CD14-positive monocyte (primary cell): ENCODE measurements around the gene TMEM271. TPM values are rescaled to one million over a fixed set of nuclear protein-coding genes. Genes with fewer than 3 reads are reported as not detected.

Experiments
- DNase-seq, 3 donors: peaks; one replicate each; pipeline ENCODE4 v3.0.0-alpha.2; 2011 to 2022
- H2AFZ ChIP-seq: 2 replicates; pipeline ENCODE4 v1.6.0; 2012; ENCODE audit warnings: mild to moderate bottlenecking, low read depth, low read length, inconsistent platforms; ENCODE audit not compliant: insufficient read depth, poor library complexity, severe bottlenecking
- H3K27ac ChIP-seq, 2 donors: 1 replicate in 1 of 2; 2 replicates in 1 of 2; pipeline ENCODE4 v1.5.1; 2012 to 2013; ENCODE audit warnings: low read length in 2 of 2, control low read depth in 1 of 2, inconsistent platforms in 1 of 2, low read depth in 1 of 2, mild to moderate bottlenecking in 1 of 2
- H3K27me3 ChIP-seq, 2 donors: one replicate each; pipeline versions ENCODE4 v1.6.0 to v1.6.1; 2011 to 2013; ENCODE audit warnings: low read length in 2 of 2; ENCODE audit not compliant: control insufficient read depth in 2 of 2, insufficient read depth in 2 of 2
- H3K36me3 ChIP-seq, 2 donors: replicated peaks in 1 of 2; 1 replicate in 1 of 2; 2 replicates in 1 of 2; pipeline versions ENCODE4 v1.5.1 to v1.6.1; 2012 to 2013; ENCODE audit warnings: low read length in 2 of 2, control low read depth in 1 of 2, inconsistent platforms in 1 of 2, mild to moderate bottlenecking in 1 of 2; ENCODE audit not compliant: insufficient read depth in 2 of 2, control insufficient read depth in 1 of 2
- H3K4me1 ChIP-seq, 2 donors: 1 replicate in 1 of 2; 2 replicates in 1 of 2; pipeline versions ENCODE4 v1.5.1 to v1.6.1; 2012 to 2013; ENCODE audit warnings: low read length in 2 of 2, control low read depth in 1 of 2, inconsistent platforms in 1 of 2, mild to moderate bottlenecking in 1 of 2, moderate library complexity in 1 of 2; ENCODE audit not compliant: insufficient read depth in 2 of 2, control insufficient read depth in 1 of 2
- H3K4me2 ChIP-seq: replicated peaks from 2 replicates; pipeline ENCODE3; 2012; ENCODE audit warnings: low read length, moderate library complexity, mild to moderate bottlenecking; ENCODE audit not compliant: poor library complexity, severe bottlenecking; ENCODE audit errors: extremely low read depth
- H3K4me3 ChIP-seq, 3 experiments: fragments of 200-600 bp in 1 of 3; sonication (generic) in 1 of 3; replicated peaks in 1 of 3; 1 replicate in 2 of 3; 2 replicates in 1 of 3; pipeline ENCODE4 v1.5.1; 2011 to 2013; ENCODE audit warnings: low read length in 3 of 3, mild to moderate bottlenecking in 3 of 3, control low read depth in 2 of 3, low read depth in 2 of 3, inconsistent platforms in 1 of 3, moderate library complexity in 1 of 3
- H3K79me2 ChIP-seq: 2 replicates; pipeline ENCODE4 v1.6.0; 2012; ENCODE audit warnings: mild to moderate bottlenecking, control low read depth, inconsistent platforms, low read length, moderate library complexity; ENCODE audit not compliant: insufficient read depth
- H3K9ac ChIP-seq: 2 replicates; pipeline ENCODE4 v1.6.0; 2017; ENCODE audit warnings: low read length, mild to moderate bottlenecking; ENCODE audit not compliant: insufficient read depth, poor library complexity, severe bottlenecking
- H3K9me3 ChIP-seq, 2 donors: replicated peaks in 1 of 2; 1 replicate in 1 of 2; 2 replicates in 1 of 2; pipeline versions ENCODE4 v1.5.1 to v1.6.1; 2012 to 2013; ENCODE audit warnings: low read length in 2 of 2, control low read depth in 1 of 2; ENCODE audit not compliant: control insufficient read depth in 1 of 2, insufficient read depth in 1 of 2
- H4K20me1 ChIP-seq: 2 replicates; pipeline ENCODE4 v1.6.0; 2012; ENCODE audit warnings: mild to moderate bottlenecking, low read length, control low read depth, moderate library complexity; ENCODE audit not compliant: insufficient read depth
- H3K27ac Mint-ChIP-seq, 7 donors: one replicate each; pipeline ENCODE4 v1.8.0; 2020; ENCODE audit warnings: mild to moderate bottlenecking in 7 of 7, mixed read lengths in 7 of 7, moderate library complexity in 6 of 7, inconsistent platforms in 2 of 7
- H3K27me3 Mint-ChIP-seq, 3 donors: one replicate each; pipeline ENCODE4 v1.8.0; 2021 to 2022; ENCODE audit warnings: low read depth in 3 of 3, mild to moderate bottlenecking in 3 of 3, mixed read lengths in 3 of 3, moderate library complexity in 3 of 3, inconsistent platforms in 1 of 3
- H3K36me3 Mint-ChIP-seq, 2 donors: one replicate each; pipeline ENCODE4 v1.8.0; 2020; ENCODE audit warnings: mixed read lengths in 2 of 2, inconsistent platforms in 1 of 2, mild to moderate bottlenecking in 1 of 2
- H3K4me1 Mint-ChIP-seq: one replicate; pipeline ENCODE4 v1.8.0; 2020; ENCODE audit warnings: mild to moderate bottlenecking, mixed read lengths
- H3K4me3 Mint-ChIP-seq, 2 donors: one replicate each; pipeline ENCODE4 v1.8.0; 2020; ENCODE audit warnings: mild to moderate bottlenecking in 2 of 2, mixed read lengths in 2 of 2, moderate library complexity in 1 of 2
- H3K9me3 Mint-ChIP-seq, 7 donors: one replicate each; pipeline ENCODE4 v1.8.0; 2020 to 2022; ENCODE audit warnings: mixed read lengths in 7 of 7, mild to moderate bottlenecking in 6 of 7, moderate library complexity in 6 of 7, inconsistent platforms in 2 of 7
- WGBS: methylation state at CpG from one replicate; pipeline ENCODE4 v1.1.5; 2013; ENCODE audit warnings: missing lambda C conversion rate; ENCODE audit not compliant: insufficient coverage; 5-methylcytosine and 5-hydroxymethylcytosine counted together
- intact Hi-C, 2 donors: fragments of 100-400 bp; cut with micrococcal nuclease; formaldehyde crosslinking; loops; one replicate each; pipeline versions ENCODE4 v1.15.0 to v1.15.1; 2023
- polyA plus RNA-seq, 3 donors: library from polyadenylated mRNA; depleted of rRNA in 1 of 3; unstranded in 2 of 3; stranded (reverse) in 1 of 3; fragments of 300-500 nt in 2 of 3; fragments of >200 nt in 1 of 3; fragmentation: Illumina TruSeq in 2 of 3; gene quantifications; 1 replicate in 2 of 3; 2 replicates in 1 of 3; pipeline ENCODE4 v1.2.3, GENCODE V29; 2012 to 2021
- TF ChIP-seq, protein P1 (sequence below): fragments of 200-600 bp; IDR thresholded peaks from one replicate; pipeline ENCODE4 v1.8.0; 2022; ENCODE audit warnings: antibody characterized with exemption, mild to moderate bottlenecking

Gene TMEM271
- polyA plus RNA-seq, 3 donors: not detected

DNA sequence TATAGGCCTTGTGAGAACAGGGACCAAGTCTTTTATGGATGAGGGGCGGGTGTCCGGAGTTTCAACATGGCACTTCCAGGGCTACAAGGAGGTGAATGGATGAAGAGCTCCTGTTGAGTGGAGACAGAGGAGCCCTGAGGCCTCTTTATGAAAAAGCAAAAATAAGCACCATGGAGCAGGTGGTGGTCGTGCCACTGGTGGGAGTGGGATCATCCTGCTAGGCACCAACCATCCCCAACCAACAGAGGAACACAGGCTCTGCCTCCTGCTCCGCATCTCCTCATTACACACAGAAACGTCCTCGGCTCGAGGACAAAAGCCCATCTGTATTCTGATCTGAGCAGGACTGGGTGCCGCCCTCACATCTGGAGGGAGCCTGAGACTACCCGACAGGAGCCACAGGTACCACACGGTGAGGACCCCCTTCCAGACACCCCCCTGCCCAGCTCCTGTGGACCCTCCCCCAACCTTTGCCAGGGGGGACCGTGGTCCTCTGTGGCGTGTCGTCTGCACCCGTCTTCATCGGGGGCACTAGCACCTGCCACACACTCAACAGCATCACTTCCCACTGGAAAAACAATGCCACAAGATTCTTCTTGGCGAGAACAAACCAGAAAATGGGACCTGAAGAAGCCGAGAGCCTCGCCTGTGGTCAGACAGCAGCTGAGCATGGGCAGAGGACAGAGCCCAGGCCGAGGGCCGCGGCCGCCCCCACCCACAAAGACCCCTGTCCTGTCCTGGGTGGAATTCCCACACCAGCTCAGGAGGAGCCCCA lies 45.4 kb upstream of the TMEM271 start:
- intact Hi-C loops: no loop called here
- Histone ChIP-seq H3K27me3 (no peaks in the 10 kb centered on the region), H3K4me3 (no peak overlapping the region), H3K9ac (no peak overlapping the region), H3K79me2 (no peaks in the 10 kb centered on the region), H4K20me1 (no peaks in the 10 kb centered on the region), H2AFZ (no peak overlapping the region), H3K27ac (no peak overlapping the region), H3K36me3 (no peaks in the 10 kb centered on the region), H3K9me3 (peaks cover 0 to 4% of the 10 kb centered on the region in 2 donors), H3K4me2 (no peak overlapping the region), H3K4me1 (no peaks in the 10 kb centered on the region)
- no peak overlapping the region for H3K4me3 Mint-ChIP-seq
- H3K4me1 Mint-ChIP-seq: peaks cover 3% of the 10 kb centered on the region
- H3K9me3 Mint-ChIP-seq: peaks cover 0 to 14% (median 4%) of the 10 kb centered on the region in 7 donors
- TF ChIP-seq, protein P1, sequence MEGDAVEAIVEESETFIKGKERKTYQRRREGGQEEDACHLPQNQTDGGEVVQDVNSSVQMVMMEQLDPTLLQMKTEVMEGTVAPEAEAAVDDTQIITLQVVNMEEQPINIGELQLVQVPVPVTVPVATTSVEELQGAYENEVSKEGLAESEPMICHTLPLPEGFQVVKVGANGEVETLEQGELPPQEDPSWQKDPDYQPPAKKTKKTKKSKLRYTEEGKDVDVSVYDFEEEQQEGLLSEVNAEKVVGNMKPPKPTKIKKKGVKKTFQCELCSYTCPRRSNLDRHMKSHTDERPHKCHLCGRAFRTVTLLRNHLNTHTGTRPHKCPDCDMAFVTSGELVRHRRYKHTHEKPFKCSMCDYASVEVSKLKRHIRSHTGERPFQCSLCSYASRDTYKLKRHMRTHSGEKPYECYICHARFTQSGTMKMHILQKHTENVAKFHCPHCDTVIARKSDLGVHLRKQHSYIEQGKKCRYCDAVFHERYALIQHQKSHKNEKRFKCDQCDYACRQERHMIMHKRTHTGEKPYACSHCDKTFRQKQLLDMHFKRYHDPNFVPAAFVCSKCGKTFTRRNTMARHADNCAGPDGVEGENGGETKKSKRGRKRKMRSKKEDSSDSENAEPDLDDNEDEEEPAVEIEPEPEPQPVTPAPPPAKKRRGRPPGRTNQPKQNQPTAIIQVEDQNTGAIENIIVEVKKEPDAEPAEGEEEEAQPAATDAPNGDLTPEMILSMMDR: no peak
- peaks cover 2 to 6% (median 3%) of the 10 kb centered on the region in 3 donors for H3K27me3 Mint-ChIP-seq
- no peak for DNase-seq
- H3K27ac Mint-ChIP-seq: no peak overlapping the region
- no peaks in the 10 kb centered on the region for H3K36me3 Mint-ChIP-seq
- 86% methylated on average over 16 of the region's 22 CpGs for WGBS

GRCh38 chr4:620851-621261 lies 44.8 kb upstream of the TMEM271 start:
- TF ChIP-seq, protein P1: no peak
- H3K36me3 Mint-ChIP-seq: no peaks in the 10 kb centered on the region
- WGBS: 95% methylated on average over 12 of the region's 19 CpGs

More at GRCh38 chr4:620851-621261, 44.8 kb upstream of the TMEM271 start:
- Mint-ChIP-seq H3K9me3 (peaks cover 0 to 14% (median 4%) of the 10 kb centered on the region in 7 donors), H3K27me3 (peaks cover 2 to 8% (median 6%) of the 10 kb centered on the region in 3 donors), H3K27ac (no peak overlapping the region), H3K4me1 (peaks cover 3% of the 10 kb centered on the region), H3K4me3 (no peak overlapping the region)
- no peak overlapping the region for H3K4me3 ChIP-seq
- H4K20me1 ChIP-seq: no peaks in the 10 kb centered on the region
- H3K36me3 ChIP-seq: no peaks in the 10 kb centered on the region
- no peak overlapping the region for H3K4me2 ChIP-seq
- no peaks in the 10 kb centered on the region for H3K79me2 ChIP-seq
- H3K4me1 ChIP-seq: no peaks in the 10 kb centered on the region
- H3K9ac ChIP-seq: no peak overlapping the region
- H3K27me3 ChIP-seq: no peaks in the 10 kb centered on the region
- no peak overlapping the region for H3K27ac ChIP-seq
- intact Hi-C loops: no loop called here
- DNase-seq: no peak
- H2AFZ ChIP-seq: no peak overlapping the region
- peaks cover 0 to 4% of the 10 kb centered on the region in 2 donors for H3K9me3 ChIP-seq
